HG03520 (cell line): ENCODE measurements around the gene MED28.

Source experiments
- ATAC-seq: cut with Tn5 transposase; IDR thresholded peaks from one replicate; pipeline ENCODE4 v1.9.1; 2021; ENCODE audit warnings: mild to moderate bottlenecking, moderate library complexity; ENCODE audit not compliant: unreplicated experiment

Gene MED28

DNA sequence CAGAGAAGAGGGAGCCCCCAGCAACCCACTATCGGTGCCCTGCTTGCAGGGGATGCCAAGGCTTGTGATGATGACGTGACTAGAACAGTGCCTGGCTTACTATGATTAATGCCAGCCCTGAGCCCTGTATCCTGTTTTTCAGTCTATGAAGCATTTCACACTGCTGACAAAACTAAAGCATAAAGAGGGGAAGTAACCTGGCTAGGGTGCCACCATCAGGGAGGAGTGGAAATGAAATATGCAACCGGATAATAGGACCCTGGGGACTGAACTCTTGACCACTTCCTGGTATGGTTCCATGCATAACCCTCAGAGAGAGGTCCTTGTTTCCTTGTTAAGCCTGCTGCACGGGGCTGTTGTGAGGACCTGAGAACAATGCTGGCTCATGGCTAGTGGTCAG lies 50.3 kb downstream of the MED28 start:
- peak; percentile 94 for ATAC-seq

- ATAC-seq = peak; percentile 8
These were observed 50.9 kb downstream of the MED28 start for GRCh38 chr4:17665346-17665745.

- ATAC-seq = no peak
These were observed 51.4 kb downstream of the MED28 start for GRCh38 chr4:17665852-17666251.

DNA sequence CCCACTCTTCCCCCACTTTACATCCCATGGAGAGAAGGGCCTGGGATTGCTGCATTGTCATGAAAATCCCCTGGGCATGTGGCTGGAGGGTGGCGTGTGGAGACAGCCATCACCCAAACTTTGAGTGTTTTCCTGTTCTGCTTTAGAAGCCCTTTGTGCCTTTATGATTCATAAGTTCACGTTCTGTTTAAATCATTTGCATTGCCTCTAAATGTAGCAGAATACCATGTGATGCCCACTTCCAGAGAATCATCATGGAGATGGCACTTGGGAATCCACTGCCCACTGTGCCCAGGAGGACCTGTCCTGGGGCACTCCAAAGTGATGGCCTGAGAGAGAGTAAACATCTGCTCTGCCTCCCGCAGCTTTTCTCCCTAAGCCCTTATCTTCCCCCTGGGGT lies 52.8 kb downstream of the MED28 start:
- no peak for ATAC-seq

- no peak for ATAC-seq
These were observed 53.3 kb downstream of the MED28 start for GRCh38 chr4:17667653-17668201.

- ATAC-seq = no peak
These were observed 56.0 kb downstream of the MED28 start for GRCh38 chr4:17670423-17670822.

DNA sequence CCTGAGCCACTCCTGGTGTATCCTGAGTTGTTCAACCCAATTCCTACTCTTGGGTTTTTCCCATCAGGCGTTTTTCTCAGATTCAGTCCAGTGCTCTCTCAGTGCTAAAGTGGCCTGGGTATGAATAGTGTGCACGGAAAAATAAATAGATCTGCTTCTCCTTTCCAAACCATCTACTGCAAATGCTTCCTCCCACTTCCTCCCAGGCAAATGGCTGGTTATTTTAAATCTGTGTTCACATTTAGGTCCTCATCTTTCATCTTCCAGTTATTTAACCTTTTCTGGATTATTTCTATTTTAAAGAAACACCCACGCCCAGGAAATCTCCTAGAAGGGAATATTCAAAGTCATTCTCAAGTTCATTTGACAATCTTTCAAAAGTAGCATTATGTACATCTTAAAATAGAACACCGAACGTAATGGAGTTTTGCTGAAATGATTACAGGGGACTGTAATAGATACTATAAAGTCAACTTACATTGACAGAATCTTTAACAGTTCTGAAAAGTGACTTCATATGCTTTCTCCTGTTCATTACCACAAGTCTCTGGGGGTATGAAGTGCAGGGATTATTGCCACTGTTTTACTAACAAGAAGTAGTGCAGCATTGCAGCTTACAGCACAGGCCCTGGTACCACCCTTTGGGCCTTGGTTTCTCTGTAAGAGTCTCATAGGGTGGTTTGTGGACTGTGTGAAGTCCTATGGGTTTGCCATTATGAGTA lies 66.3 kb downstream of the MED28 start:
- no peak for ATAC-seq

DNA sequence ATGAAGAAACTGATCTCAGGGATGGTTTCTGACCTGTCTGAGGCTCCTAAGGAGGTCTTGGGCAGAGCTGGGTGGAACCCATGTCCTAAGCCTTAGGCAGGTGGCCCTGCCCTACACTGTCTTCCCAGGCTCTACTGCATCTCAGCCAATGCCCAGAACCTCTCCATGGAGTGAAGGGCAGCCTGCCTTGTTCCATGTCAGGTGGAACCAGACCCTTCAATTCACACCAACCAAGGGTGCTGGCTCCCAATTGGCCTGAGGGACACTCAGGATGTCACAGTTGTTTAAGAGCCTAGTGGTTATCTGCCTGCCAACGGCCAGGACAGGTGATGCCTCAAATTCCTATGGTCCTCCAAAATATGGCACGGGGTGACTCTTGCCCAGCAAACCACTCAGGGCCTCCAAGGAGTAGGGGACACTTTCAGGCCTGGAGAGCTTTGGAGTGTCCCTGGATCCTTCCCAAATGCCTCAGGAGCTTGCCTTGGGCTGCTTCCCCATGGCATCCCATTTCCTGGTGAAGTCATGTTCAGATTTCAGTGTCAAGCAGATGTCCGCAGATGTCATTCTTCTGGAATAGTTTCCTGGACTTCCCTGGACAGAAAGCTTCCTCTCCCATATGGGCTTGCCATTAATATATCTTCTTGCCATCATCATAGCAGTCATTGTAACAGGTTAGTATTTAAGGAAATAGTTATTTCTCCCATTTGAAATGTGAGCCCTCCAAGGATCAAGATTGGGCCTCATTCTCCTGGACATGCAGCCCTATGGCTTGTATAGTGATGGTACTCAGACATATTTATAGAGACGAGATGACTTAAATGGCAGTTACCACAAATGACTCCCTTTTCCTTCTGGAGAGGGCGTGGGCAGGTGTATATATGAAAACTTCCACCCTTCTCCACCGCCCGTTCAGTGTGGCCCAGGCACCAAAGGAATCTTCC lies 67.1 kb downstream of the MED28 start:
- ATAC-seq = no peak

DNA sequence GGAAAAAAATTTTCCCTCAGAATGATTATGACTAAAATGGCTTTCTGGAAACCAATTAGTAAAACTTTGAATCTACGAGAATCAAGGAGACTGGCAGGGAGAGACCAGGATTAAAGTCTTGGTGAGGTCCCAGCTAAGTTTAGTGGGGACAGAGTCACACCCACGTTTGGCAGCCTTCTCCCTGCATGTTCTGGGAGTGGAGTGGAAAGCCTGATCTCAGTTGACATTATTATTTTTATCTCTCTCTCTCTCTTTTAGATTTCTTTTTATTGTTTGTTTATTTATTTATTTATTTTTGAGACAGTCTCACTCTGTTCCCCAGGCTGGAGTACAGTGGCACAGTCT lies 67.8 kb downstream of the MED28 start:
- ATAC-seq = no peak
